Right kidney (tissue), 1 donor: ENCODE data around the gene SLC16A2.
"Not testable (repeated sequence)": the region's sequence is repeated elsewhere in the genome, so short reads cannot be mapped to it uniquely, and the experiment has no call there.

ENCODE experiments used
- DNase-seq: peaks from one replicate; pipeline ENCODE4 v3.0.0-alpha.2; 2016

The SLC16A2 gene

DNA sequence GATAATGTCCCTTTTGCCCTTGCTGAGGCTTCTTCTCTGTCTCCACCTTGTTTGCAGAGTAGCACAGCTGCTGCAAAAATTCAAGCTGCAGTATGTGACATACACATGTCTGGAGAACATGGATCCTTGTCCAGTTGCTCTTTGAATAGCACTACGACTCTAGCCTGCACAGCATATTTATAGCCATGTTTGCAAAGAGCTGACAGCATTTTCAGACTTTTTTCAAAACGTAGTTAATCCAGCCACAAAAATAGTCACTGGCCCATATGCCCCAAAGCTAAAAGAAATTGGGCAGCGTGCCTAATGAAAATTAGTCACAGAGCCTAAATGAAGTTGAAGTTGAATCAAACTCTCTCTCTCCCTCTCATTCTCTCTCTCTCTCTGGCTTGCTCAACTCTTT, 17.5 kb downstream of the SLC16A2 start:
- DNase-seq: no peak

DNA sequence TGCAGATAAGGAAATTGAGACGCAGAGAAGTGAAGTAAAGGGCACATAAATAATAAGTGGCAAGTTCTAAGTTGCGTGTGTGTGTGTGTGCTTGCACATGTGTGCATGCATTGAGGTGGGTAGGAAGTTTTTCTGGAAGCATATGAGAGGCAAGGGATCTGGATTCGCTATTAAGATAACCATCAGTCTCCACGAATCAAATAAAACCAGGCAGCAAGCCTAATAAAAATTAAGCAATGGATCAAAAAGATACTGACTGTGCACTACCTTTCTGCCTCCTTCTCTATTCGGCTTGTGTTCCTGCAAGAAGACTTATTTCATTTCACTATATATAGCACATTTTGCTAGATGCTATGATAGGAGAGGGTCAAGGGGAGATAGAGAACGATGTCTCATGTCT, 23.8 kb downstream of the SLC16A2 start:
- no peak for DNase-seq

DNA sequence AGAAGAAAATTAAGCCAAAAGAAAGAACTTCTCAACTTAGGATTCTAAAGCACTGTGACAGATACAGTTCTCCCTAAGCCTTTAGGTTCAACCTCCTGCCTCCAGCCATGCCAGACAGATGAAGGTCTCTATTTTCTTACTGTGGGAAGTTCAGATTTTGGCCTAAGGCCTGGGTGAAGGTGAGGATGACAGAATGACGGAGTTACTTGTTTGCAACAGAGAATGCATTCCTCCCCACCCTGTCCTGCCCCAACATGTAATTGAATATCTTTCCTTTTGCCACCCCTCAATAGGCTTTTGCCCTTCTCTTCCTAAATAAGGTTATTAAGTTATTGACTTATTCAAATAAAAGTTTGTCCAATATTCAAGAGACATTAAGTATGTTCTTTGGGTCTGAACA, 25.6 kb downstream of the SLC16A2 start:
- DNase-seq: no peak

DNA sequence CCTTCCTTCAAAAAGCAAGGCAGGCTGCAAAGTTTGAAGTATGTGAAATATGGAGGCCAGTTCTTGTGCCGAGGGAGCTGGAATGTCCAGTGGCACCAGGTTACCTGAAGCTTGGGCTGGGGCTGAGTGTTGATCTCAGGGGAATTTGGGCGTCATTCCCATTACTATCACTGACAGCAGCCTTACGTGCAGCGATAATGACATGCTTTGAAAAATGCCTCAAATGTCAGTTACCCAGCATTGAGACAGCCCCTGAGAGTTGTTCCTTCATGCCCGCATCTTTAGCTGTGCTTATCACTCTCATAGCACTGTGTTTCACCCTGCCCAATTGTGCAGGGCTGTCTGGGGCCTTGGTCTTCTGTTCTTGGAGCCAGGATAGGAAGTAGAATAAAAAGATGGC, 27.4 kb downstream of the SLC16A2 start:
- DNase-seq: no peak

DNA sequence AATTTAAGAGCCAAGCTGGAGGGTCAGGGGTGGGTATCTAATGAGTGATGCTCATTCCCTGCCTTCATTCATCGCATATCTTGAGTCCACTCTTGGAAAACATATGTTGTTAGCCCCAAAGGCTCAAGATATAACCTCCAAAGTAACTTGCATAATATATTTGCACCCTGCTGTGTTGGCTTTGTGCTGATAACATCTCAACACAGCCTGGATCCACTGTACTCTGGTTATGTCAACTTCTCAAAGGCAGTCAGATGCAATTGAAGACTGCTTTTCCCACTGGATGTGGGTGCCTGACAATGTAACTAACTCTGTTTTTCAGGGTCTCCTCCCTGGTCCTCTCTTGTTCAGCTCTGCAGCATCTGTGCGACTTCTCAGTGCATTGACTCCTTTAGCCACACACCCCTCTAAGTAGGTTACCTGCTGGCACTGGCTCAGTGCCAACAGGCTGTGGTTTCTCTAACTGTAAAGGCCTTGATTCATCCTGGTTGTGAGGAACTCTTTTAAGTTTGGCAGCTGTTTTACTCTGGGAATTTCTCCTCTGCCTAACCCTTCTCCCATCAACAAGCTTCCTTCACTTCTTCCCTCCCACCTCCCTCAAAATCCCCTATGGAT, 28.1 kb downstream of the SLC16A2 start:
- DNase-seq: no peak

DNA sequence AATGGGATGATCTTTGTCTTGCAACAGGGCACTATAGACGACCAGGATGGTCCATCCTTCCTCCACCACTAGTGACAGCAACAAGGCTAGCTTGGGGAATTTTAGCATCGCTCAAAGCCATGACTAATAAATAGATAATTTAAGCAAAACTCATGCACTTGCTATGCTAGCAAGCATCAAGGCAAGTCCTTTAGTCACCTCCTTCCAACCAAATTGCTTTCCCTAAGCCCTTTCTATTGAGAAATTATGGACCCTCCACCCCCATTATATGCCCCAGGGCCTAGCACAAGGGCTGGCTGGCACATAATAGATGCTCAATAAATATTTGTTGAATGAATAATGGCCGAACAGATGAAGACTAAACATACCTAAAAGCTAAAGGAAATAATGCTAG, 28.6 kb downstream of the SLC16A2 start:
- no peak for DNase-seq

DNA sequence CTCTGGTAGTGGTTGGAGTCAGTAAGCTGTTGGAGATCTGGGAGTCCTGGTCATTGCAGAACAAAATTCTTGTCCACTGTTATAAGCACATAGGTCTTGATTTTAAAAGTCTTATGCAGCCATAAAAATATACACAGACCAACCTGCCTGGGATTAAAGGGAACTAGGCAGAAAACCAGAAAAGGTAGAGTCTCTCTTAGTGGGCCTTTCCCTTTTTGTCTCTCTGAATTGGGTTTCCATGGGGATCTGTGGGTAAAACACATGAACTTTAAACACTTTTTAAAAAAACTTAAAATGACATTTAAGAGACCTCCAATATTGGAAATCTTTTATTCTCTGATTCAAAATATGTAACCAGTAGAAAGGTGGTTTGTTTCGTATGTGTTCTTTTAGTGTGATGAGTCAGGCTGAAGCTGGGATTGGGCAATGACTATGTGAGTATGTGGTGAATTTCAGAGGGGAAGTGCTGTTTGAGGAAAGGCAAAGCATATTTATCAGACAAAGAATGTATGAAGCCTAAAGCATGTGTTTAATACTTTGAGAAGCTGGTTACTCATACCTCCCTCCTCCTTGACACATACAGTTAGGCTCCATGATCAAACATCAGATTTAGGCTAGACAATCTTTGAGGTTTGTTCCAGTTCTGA, 29.6 kb downstream of the SLC16A2 start:
- DNase-seq: no peak

DNA sequence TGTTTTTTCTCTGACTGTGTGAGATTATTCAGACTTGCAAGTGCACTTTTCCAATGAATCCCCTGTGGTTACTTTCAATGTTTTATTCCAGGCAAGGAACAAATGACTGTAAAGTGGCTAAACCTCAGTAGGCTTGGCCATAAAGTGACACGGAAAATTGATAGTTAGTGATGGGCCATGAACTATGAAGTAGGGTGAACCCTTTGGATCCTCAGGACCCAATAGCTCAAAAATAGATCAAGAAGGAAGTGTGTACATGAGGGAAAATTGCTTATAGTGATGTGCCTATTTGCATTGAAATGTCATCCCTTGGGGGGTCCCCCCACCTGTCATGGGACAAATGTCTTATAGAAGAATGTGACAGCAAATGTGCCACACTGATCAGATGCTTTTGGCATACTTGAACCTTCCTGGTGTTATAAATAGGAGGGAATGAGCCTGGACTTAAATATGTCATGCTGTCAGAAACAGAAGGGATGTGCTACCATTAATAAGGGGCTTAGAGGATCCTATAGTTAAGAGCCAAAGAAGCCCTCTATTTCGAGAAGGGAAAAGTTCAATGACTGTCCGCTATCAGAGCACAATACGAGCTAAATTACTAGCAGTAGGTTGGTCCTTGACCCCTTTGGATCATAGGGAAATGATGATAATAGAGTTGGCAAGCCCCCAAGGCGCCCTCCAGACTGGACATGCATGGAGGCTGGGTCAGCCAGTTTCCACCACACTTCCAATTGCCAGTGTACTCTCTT, 30.3 kb downstream of the SLC16A2 start:
- no peak for DNase-seq

DNA sequence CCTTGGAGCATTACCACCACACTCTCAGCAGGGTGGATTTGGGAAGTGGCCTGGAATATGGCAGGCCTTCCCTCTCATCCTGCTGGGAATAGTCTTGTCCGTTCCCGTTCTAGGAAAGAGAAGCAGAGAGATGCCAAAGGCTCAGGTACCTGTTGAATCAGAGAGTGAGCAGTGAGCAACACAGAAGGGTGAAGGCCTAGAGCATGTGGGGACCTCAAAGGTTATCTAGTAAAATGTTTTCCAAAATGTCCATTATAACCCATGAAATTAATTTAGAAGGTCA, 30.8 kb downstream of the SLC16A2 start:
- DNase-seq: no peak

DNA sequence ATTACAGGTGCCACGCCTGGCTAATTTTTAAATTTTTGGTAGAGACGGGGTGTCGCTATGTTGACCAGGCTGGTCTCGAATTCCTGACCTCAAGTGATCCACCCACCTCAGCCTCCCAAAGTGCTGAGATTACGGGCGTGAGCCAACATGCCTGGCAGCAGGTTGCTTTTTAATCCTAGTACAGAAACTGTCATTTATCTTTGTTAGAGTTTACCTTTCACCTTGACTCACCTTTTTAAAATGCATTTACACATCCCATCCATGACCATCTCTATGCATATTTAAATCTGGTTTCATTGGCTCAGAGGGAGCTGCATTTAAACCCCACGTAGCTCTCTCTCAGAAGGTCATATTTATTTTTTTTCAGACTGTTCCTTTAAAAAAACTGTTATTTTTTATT, 31.9 kb downstream of the SLC16A2 start:
- DNase-seq: no peak

DNA sequence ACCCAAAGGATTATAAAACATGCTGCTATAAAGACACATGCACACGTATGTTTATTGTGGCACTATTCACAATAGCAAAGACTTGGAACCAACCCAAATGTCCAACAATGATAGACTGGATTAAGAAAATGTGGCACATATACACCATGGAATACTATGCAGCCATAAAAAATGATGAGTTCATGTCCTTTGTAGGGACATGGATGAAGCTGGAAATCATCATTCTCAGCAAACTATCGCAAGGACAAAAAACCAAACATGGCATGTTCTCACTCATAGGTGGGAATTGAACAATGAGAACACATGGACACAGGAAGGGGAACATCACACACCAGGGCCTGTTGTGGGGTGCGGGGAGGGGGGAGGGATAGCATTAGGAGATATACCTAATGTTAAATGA, 32.9 kb downstream of the SLC16A2 start:
- DNase-seq: not testable (repeated sequence)

DNA sequence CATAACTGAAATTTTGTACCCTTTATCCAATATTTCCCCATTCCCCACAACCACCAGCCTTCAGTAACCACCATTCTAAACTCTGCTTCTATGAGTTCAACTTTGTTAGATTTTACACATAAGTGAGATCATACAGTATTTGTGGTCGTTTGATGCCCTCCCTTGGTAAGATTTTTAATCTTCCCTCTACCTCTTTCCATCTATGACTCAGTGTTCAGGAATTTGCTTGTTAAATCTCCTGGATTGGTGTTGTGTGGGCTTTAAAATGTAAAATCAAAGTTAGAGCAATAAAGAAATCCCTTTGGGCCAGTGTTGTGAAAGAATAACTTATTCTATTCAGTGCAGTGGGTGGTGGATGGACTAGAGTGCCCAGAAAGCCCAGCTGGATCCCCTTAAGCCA, 37.4 kb downstream of the SLC16A2 start:
- no peak for DNase-seq

DNA sequence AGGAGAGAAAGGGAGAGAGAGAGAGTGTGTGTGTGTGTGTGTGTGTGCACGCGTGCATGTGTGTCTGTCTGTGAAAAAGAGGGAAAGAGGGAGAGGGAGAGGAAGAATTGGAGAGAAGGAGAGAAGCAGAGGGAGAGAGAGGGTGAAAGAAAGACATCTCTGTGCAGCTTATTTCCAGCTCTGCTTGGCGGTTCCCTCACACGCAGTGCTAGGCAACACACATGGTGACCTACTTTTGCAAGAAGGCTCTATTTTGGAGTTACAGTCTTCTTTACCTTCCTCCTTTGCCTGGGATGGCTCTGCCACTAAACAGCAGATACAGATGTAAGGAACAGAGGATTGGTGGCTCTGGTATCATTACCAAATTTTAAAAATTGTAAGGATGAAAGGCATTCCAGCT, 40.1 kb downstream of the SLC16A2 start:
- no peak for DNase-seq

DNA sequence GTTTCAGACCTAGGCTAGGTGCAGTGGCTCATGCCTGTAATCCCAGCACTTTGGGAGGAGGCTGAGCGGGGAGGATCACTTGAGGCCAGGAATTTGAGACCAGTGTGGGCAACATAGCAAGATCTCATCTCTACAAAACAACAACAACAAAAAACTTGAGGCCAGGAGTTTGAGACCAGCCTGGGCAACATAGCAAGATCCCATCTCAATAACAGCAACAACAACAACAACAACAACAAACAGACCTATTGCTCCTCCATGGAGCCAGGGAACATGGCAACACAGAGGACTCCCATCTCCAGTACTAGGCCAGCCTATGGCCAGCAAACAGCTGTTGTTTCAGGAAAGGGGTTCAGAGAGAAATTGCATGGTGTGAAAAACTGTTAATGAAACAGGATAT, 43.4 kb downstream of the SLC16A2 start:
- DNase-seq: no peak

DNA sequence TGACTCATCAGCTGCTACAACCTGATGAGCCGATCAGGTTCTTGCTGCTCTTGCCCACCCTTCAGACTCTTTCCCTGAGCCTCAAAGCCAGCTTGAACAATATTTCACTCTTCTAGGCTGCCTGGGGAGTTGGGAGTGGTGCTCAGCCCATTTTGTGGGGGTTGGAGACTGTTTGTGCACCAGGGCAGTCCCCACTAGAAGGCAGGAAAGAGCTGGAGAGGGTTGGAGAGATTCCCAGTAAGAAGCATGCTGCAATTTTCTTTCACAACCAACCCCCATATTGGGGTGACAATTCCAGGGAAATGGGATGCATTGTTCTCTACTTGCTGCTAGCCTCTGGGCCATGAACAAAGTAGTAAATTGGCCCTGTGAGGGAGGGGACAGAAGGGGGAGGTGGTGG, 44.1 kb downstream of the SLC16A2 start:
- DNase-seq: no peak

DNA sequence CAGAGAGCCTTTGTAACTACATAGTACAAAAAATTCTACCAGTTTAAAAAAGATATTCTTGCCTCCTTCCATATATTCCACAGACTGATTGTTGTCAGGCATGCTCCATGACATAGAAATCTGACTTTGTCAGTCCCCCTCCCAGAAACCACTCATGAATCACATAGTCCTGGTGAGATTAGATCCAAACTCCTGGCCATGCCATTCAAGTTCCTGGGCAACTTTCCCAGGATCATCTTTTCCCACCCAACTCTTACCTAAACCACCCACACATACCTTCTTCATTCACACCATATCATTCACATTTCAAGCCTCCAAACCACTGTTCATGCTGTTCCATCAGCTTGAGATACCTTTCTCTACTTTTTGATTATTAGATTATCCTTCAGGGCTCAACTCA, 46.4 kb downstream of the SLC16A2 start:
- no peak for DNase-seq

DNA sequence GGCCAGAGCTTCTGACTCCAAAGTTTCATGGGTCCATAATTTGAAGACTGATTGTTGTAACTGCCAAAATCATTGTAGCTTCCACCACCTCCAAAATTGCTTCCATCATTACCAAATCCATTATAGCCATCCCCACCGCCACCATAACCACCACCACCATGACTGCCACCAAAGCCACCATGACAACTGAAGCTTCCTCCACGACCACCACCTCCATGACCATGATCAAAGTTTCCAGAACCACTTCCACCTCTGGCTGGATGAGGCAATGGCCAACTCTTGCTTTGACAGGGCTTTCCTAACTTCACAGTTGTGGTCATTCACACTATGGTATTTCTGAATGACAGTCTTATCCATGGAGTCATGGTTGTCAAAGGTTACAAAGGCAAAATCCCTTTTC, 51.8 kb downstream of the SLC16A2 start:
- not testable (repeated sequence) for DNase-seq

DNA sequence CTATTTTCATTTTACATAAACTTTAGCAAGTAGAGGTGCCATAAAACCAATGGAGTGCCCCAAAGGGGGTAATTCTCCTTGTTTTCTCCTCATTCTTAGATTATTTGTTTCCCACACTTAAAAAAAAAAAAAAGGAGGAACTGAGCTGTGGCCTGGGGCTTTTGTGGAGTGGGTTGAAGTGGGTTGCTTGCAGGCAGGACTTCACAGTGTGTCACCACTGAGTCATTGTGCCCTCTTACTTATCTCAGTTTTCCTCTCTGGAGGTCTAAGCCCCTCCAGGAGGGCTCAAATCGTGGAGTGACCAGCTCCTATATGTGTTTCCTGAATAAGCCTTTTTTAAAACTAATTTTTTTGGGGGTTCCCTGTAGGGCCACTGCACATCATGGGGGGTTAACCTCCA, 69.0 kb downstream of the SLC16A2 start:
- no peak for DNase-seq

DNA sequence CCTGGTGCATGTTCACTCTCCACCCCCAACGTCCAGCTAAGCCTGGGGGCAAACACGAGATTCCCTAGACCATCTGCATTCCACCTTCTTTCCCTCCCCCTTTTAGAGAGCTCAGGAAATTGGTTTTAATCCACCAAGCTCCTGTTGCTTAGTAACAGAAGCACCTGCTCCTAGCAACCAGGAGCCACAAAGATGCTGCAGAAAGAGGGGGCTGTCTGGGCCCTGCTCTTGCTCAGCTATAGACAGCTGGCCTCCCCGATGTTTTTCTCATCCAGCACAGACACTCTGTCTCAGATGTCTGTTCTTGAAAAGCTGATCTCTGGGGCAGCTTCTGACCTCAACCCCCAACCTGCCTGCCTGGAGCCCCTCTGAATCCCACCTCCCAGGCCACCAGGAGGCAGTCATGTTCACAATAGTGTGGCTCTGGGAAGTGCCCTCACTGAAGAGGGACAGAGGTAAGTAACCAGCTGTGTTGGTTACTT, 71.5 kb downstream of the SLC16A2 start:
- no peak for DNase-seq

DNA sequence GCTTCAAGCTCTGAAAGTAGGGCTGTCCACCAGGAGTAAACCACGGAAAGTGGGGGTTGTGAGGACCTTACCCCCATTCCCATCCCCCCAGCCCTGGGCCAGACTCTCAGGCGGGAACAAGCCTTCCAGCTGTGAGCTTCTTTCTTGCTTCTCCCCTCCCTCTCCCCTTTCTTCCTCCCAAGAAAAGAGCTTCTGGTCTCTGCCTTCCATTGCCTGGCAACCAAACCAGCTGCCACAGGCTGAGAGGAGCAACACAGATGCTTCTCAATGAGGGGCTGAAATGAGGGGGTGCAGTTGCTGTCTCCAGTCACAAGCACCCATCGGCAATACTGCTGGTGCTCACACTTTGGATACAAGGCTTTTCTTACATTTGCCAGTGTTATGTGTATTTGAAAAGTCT, 72.5 kb downstream of the SLC16A2 start:
- no peak for DNase-seq

DNA sequence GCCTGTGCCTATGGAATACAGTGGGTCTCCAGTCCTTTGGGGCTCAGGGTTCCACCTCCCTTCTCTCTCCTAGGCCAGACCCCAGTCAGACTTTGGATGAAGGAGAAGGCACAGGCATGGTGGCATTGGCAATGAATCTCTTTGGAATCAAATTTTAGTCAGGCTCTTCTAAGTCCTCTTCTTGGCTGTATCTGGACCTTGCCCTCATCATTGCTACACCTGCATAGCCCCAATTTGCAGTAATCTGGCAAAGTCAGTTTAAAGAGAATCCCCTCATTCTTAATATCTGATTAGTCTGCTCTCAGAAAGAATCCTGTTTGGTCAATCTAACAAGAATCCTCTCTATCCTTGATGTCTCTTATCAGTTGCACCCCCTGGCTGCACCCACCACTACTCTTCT, 77.6 kb downstream of the SLC16A2 start:
- no peak for DNase-seq

DNA sequence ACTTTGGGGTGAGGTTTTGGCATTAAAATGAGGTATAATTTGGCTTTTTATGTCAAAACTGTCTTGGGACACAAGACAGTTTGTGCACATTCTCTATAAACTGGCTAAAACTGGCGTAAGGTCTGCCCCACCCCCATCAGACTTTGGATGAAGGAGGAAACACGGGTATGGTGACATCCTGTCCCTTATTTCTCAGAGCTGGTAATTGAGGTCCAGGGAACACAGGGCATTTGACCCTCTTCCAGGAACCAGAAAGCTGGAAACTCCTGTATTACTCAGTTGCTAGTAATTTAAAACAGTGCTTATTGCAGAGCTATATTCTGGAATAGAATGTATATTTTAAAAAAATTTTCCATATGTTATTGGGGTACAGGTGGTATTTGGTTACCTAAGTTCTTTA, 78.8 kb downstream of the SLC16A2 start:
- no peak for DNase-seq

DNA sequence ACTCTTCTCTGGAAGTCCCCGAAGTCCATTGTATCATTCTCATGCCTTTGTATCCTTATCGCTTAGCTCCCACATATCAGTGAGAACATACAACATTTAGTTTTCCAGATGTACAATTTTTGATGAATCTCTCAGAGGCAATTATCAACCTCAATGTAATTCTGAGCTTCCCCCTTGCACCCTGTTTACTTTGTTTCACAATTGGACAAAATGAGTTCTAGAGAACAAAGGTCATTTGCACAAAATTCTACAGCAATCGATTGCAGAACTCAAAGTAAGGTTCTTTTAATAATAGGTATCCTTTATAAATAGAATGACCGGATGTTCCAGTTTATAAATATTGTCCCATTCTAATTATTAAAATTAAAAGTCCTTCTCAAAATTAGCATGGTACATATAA, 79.3 kb downstream of the SLC16A2 start:
- no peak for DNase-seq

DNA sequence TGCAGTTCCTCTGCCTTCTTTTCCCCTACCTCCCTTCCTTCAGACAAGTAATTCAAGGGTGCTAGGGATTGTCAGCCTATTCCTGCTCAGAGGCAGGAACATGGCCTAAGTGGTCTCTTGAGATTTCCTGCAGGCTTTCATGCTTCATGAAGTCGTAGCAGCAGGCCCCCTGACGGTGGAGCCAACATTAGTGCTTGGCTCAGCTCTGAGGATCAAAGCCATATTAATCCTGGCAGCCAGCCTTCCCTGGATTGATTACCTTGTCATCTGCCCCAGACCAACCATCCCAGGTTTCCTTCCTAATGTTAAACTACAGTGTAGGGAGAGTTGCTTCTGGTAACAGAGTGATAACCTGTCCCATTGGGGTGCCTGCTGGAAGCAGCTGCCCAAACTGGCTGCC, 84.1 kb downstream of the SLC16A2 start:
- no peak for DNase-seq
